SH-SY5Y (cell line): ENCODE results near the gene ABCD1.

Experiments used
- GATA2 ChIP-seq: IDR thresholded peaks from 2 replicates; pipeline ENCODE4 v1.6.1; 2011; ENCODE audit warnings: mild to moderate bottlenecking, low read depth, low read length
- GATA3 ChIP-seq: IDR thresholded peaks from 2 replicates; pipeline ENCODE4 v1.6.1; 2011; ENCODE audit warnings: low read depth, mild to moderate bottlenecking, low read length, moderate library complexity

DNA sequence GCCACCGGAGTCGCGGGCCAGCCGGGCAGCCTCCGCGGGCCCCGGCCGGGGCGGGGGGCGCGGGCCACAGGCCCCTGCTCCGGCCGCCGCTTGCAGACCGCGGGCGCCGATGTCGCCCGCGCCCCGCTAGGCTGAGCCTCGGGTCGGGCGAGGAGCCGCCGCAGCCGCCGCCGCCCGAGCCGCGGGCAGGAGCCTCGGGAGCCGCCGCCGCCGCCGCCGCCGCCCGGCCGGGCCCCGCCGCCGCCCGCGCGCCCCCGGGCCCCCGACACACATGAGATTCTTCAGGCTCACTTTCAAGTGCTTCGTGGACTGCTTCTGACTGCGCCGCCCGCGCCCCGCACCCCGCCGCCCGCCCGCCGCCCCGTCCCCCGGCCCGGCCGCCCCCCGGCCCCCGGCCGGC is 36.6 kb upstream of the ABCD1 start:
- TF ChIP-seq GATA3: no peak
- no peak for TF ChIP-seq GATA2
